Gastrocnemius medialis (tissue), 4 donors: ENCODE measurements around the gene MASP1. TPM values are rescaled to one million over a fixed set of nuclear protein-coding genes. Genes with fewer than 3 reads are reported as not detected.

Experiments used
- ATAC-seq, 2 donors: fragments of 150-250 bp; one replicate each; pipeline ENCODE4 v1.9.1; 2016
- DNase-seq, 2 donors: peaks; one replicate each; pipeline ENCODE4 v3.0.0-alpha.2; 2019
- H3K27ac ChIP-seq, 4 donors: fragments of 200-600 bp; sonication (generic); 1 replicate in 1 of 4; 2 replicates in 3 of 4; pipeline ENCODE4 v1.5.1; 2016 to 2018; ENCODE audit warnings: mild to moderate bottlenecking in 2 of 4, moderate library complexity in 1 of 4
- H3K27me3 ChIP-seq, 3 donors: fragments of 200-600 bp; sonication (generic) in 2 of 3; 1 replicate in 1 of 3; 2 replicates in 2 of 3; pipeline versions ENCODE4 v1.5.1 to v1.6.0; 2016 to 2019; ENCODE audit warnings: mild to moderate bottlenecking in 1 of 3, moderate library complexity in 1 of 3
- H3K36me3 ChIP-seq, 2 donors: fragments of 200-600 bp; sonication (generic) in 1 of 2; one replicate each; pipeline ENCODE4 v1.5.1; 2017 to 2018
- H3K4me1 ChIP-seq, 2 donors: fragments of 200-600 bp; sonication (generic) in 1 of 2; one replicate each; pipeline ENCODE4 v1.5.1; 2016 to 2017; ENCODE audit warnings: mild to moderate bottlenecking in 2 of 2
- H3K4me3 ChIP-seq, 4 donors: fragments of 200-600 bp; sonication (generic) in 3 of 4; 1 replicate in 1 of 4; 2 replicates in 3 of 4; pipeline ENCODE4 v1.5.1; 2016 to 2019; ENCODE audit warnings: mild to moderate bottlenecking in 2 of 4
- H3K9me3 ChIP-seq, 3 donors: fragments of 200-600 bp; sonication (generic) in 2 of 3; 1 replicate in 1 of 3; 2 replicates in 2 of 3; pipeline ENCODE4 v1.5.1; 2016 to 2019
- POLR2A ChIP-seq, 2 donors: fragments of 450-650 bp; IDR thresholded peaks; one replicate each; pipeline ENCODE4 v1.6.1; 2017; ENCODE audit warnings: antibody characterized with exemption in 2 of 2, mild to moderate bottlenecking in 2 of 2, moderate library complexity in 2 of 2
- in situ Hi-C, 4 donors: fragments of 200-750 bp; cut with MboI; loops; one replicate each; pipeline versions ENCODE4 v1.15.0 to v1.8.0; 2017; ENCODE audit warnings: low sequenced_read_pairs in 4 of 4
- intact Hi-C: fragments of 100-400 bp; cut with DNase I; formaldehyde crosslinking; loops from one replicate; pipeline ENCODE4 v1.15.1; 2023; ENCODE audit warnings: low total_unique reads
- total RNA-seq, 4 donors: library from RNA; depleted of rRNA; stranded (reverse); fragments of >200 nt; gene quantifications; one replicate each; pipeline versions ENCODE4 v1.1.0 to v1.2.3, GENCODE V29; 2016
- TF ChIP-seq, protein P1 (sequence below), 5 experiments: fragments of 450-650 bp in 3 of 5; fragments of 200-600 bp in 2 of 5; sonication (generic) in 2 of 5; IDR thresholded peaks in 4 of 5; conservative IDR thresholded peaks in 1 of 5; 1 replicate in 4 of 5; 2 replicates in 1 of 5; pipeline ENCODE4 v1.5.1; 2016 to 2019; ENCODE audit warnings: antibody characterized with exemption in 5 of 5, mild to moderate bottlenecking in 3 of 5, moderate library complexity in 3 of 5

The MASP1 gene
- total RNA-seq, 4 donors from 2014 or later = 0.27 to 7.3 (median 2.6) TPM

DNA sequence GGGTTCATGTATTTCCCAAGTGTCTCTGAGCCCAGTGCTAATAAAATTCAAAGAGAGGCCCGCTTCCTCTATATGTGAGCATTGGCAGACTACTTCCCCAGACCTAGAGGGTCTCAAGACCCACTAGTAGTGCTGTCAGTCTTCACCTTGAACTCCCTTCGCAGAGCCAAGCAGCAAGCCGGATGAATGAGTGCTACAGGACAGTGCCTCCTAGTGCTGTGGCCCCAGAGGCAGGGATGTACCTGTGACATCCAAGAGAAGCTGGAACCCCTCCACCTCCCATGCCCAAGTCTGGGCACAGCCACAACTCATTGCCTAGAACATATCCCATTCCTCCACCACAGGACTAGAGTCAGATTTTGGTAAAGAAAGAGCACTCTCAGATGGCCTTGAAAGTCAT is 37.2 kb upstream of the MASP1 start:
- TF ChIP-seq, protein P1, sequence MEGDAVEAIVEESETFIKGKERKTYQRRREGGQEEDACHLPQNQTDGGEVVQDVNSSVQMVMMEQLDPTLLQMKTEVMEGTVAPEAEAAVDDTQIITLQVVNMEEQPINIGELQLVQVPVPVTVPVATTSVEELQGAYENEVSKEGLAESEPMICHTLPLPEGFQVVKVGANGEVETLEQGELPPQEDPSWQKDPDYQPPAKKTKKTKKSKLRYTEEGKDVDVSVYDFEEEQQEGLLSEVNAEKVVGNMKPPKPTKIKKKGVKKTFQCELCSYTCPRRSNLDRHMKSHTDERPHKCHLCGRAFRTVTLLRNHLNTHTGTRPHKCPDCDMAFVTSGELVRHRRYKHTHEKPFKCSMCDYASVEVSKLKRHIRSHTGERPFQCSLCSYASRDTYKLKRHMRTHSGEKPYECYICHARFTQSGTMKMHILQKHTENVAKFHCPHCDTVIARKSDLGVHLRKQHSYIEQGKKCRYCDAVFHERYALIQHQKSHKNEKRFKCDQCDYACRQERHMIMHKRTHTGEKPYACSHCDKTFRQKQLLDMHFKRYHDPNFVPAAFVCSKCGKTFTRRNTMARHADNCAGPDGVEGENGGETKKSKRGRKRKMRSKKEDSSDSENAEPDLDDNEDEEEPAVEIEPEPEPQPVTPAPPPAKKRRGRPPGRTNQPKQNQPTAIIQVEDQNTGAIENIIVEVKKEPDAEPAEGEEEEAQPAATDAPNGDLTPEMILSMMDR (IDR thresholded peaks at IDR 0.05 in 4 of 5, conservative IDR thresholded peaks at IDR 0.05 in 1 of 5) = no peak
- no peak for TF ChIP-seq POLR2A (IDR thresholded peaks at IDR 0.05)
- intact Hi-C loops (no loop called here), in situ Hi-C loops (loop anchor here in 1 of 4 donors (10.0 kb wide), 1 partner anchor 386 kb away; no protein-coding TSS in a partner anchor)
- no peaks in the 10 kb centered on the region for H3K4me1 ChIP-seq
- DNase-seq = no peak
- H3K27ac ChIP-seq = no peak overlapping the region
- no peak for ATAC-seq
- no peaks in the 10 kb centered on the region for H3K36me3 ChIP-seq
- H3K4me3 ChIP-seq = no peak overlapping the region
- H3K27me3 ChIP-seq = no peaks in the 10 kb centered on the region
- H3K9me3 ChIP-seq = no peaks in the 10 kb centered on the region

DNA sequence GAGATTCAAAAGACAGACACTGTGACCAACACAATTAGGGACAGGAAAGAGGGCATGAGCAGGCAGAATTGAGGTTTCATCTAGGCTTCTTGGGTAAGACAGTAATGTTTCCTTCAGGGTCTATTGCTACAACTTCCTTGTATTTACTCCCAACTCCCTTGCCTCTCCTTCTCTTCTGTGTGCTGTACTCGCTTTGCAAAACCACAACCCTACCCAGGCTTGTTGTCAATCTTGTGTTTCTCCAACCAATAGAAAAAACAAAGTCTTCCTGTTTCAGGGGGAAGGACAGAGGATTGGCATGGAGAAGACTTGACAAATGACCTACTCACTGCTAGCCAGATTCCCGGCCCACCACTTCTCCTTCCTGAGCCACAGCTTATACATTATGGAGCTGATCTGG is 36.3 kb upstream of the MASP1 start:
- in situ Hi-C loops = loop anchor here in 1 of 4 donors (10.0 kb wide), 1 partner anchor 387 kb away; no protein-coding TSS in a partner anchor
- Histone ChIP-seq H3K4me1 (no peaks in the 10 kb centered on the region), H3K27ac (no peak overlapping the region), H3K9me3 (no peaks in the 10 kb centered on the region), H3K36me3 (no peaks in the 10 kb centered on the region), H3K27me3 (no peaks in the 10 kb centered on the region), H3K4me3 (no peak overlapping the region)
- no peak for DNase-seq
- no peak for ATAC-seq
- TF ChIP-seq, protein P1 (IDR thresholded peaks at IDR 0.05 in 4 of 5, conservative IDR thresholded peaks at IDR 0.05 in 1 of 5) = no peak
- no peak for TF ChIP-seq POLR2A (IDR thresholded peaks at IDR 0.05)
- intact Hi-C loops = no loop called here

DNA sequence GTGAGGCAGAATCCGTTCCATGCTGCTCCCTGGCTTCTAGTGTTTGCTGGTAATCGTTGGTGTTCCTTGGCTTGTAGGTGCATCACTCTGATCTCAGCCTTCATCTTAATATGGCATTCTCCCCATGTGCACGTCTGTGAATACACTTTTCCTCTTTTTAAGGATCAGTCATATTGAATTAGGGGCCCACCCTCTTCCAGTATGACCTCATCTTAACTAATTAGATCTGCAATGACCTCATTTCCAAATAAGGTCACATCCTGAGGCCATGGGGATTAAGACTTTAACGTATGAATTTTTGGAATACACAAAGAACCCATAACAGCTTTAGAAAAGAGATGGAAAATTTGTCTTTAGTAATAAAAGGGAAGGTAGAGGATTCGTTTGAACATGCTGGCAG is 34.1 kb upstream of the MASP1 start:
- ATAC-seq = no peak
- no peaks in the 10 kb centered on the region for H3K9me3 ChIP-seq
- intact Hi-C loops (no loop called here), in situ Hi-C loops (loop anchor here in 1 of 4 donors (10.0 kb wide), 1 partner anchor 389 kb away; no protein-coding TSS in a partner anchor)
- no peaks in the 10 kb centered on the region for H3K36me3 ChIP-seq
- no peak overlapping the region for H3K4me3 ChIP-seq
- DNase-seq = no peak
- H3K27me3 ChIP-seq = no peaks in the 10 kb centered on the region
- TF ChIP-seq POLR2A (IDR thresholded peaks at IDR 0.05) = no peak
- TF ChIP-seq, protein P1 (IDR thresholded peaks at IDR 0.05 in 4 of 5, conservative IDR thresholded peaks at IDR 0.05 in 1 of 5) = no peak
- H3K27ac ChIP-seq = no peak overlapping the region
- no peaks in the 10 kb centered on the region for H3K4me1 ChIP-seq

DNA sequence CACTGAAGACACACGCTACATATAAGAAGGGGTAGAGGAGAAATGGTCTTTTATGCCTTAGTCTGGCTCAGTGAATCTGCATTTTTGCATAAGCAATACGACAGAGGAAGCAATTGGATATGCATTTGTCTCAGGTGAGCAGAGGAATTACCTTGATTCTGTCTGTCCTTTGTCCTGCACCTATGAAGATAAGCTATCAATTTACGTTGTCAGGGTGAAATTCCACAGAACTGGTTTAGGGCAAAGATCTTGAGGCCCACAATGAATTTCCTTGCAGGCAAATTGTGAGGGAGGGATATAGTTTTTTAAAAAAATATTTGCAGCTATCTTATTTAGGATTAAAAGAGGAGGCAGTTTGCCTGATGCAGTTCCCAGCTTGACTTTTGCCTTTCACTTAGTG is 31.6 kb upstream of the MASP1 start:
- Histone ChIP-seq H3K36me3 (no peaks in the 10 kb centered on the region), H3K4me3 (no peak overlapping the region), H3K9me3 (no peaks in the 10 kb centered on the region), H3K4me1 (peaks cover 0 to 4% of the 10 kb centered on the region in 2 donors), H3K27ac (no peak overlapping the region), H3K27me3 (no peaks in the 10 kb centered on the region)
- no peak for ATAC-seq
- DNase-seq = no peak
- no peak for TF ChIP-seq POLR2A (IDR thresholded peaks at IDR 0.05)
- TF ChIP-seq, protein P1 (IDR thresholded peaks at IDR 0.05 in 4 of 5, conservative IDR thresholded peaks at IDR 0.05 in 1 of 5) = no peak
- intact Hi-C loops (no loop called here), in situ Hi-C loops (loop anchor here in 3 of 4 donors (5.0 to 25.0 kb wide), 4 partner anchors 111 to 1664 kb away; no protein-coding TSS in a partner anchor)

DNA sequence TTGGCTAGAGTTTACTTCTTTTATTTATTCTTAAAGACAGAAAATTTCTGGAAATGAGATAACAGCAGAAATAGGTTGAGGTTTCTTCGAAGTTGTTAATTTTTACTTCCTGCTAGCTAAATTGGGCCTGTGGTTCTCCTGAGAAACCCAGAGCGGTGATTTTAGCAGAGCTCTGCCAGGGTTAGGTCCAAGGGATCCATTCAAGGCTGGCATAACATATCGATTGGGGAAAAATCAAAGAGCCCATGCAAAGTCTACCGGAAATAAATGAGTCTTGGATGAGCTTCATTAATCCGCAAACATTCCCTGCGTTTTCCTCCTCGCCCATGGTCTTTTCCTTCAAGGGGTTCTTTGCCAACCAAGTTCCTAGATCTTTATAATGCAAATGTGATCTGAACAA is 30.8 kb upstream of the MASP1 start:
- no peak overlapping the region for H3K4me3 ChIP-seq
- H3K27ac ChIP-seq = no peak overlapping the region
- in situ Hi-C loops (loop anchor here in 3 of 4 donors (5.0 to 25.0 kb wide), 4 partner anchors 110 to 1665 kb away; no protein-coding TSS in a partner anchor), intact Hi-C loops (no loop called here)
- ATAC-seq (no peak), DNase-seq (no peak)
- H3K36me3 ChIP-seq = no peaks in the 10 kb centered on the region
- H3K9me3 ChIP-seq = no peaks in the 10 kb centered on the region
- TF ChIP-seq, protein P1 (IDR thresholded peaks at IDR 0.05 in 4 of 5, conservative IDR thresholded peaks at IDR 0.05 in 1 of 5) = no peak
- TF ChIP-seq POLR2A (IDR thresholded peaks at IDR 0.05) = no peak
- H3K27me3 ChIP-seq = no peaks in the 10 kb centered on the region
- H3K4me1 ChIP-seq = peaks cover 0 to 4% of the 10 kb centered on the region in 2 donors
